Prostate gland (tissue), 2 donors: ENCODE results near the gene GH2. TPM values are rescaled to one million over a fixed set of nuclear protein-coding genes. Genes with fewer than 3 reads are reported as not detected.
"Not testable (repeated sequence)": the region's sequence is repeated elsewhere in the genome, so short reads cannot be mapped to it uniquely, and the experiment has no call there.

Experiments
- DNase-seq: peaks from one replicate; pipeline ENCODE4 v3.0.0-alpha.2; 2019; ENCODE audit warnings: low spot score
- H3K27ac ChIP-seq, 2 donors: fragments of 200-600 bp; sonication (generic); 2 replicates each; pipeline ENCODE4 v1.5.1; 2017 to 2019
- H3K27me3 ChIP-seq: fragments of 200-600 bp; sonication (generic); replicated peaks from 2 replicates; pipeline ENCODE4 v1.5.1; 2019; ENCODE audit not compliant: insufficient read depth
- H3K36me3 ChIP-seq, 2 donors: fragments of 200-600 bp; sonication (generic); 1 replicate in 1 of 2; 2 replicates in 1 of 2; pipeline versions ENCODE4 v1.5.1 to v1.8.1; 2017 to 2019
- H3K4me1 ChIP-seq: fragments of 200-600 bp; sonication (generic); replicated peaks from 2 replicates; pipeline ENCODE4 v1.5.1; 2019
- H3K4me3 ChIP-seq, 2 donors: fragments of 200-600 bp; sonication (generic); 2 replicates each; pipeline ENCODE4 v1.5.1; 2017 to 2019
- H3K9me3 ChIP-seq: fragments of 200-600 bp; sonication (generic); 2 replicates; pipeline ENCODE4 v1.5.1; 2017
- POLR2A ChIP-seq: fragments of 450-650 bp; IDR thresholded peaks from one replicate; pipeline ENCODE4 v1.6.1; 2016; ENCODE audit warnings: antibody characterized with exemption, mild to moderate bottlenecking
- POLR2AphosphoS5 ChIP-seq: sonication (generic); formaldehyde crosslinking; IDR thresholded peaks from one replicate; pipeline ENCODE4 v1.6.1; 2017; ENCODE audit warnings: antibody characterized with exemption
- WGBS: methylation state at CpG from one replicate; pipeline ENCODE4 v1.1.5; 2018; 5-methylcytosine and 5-hydroxymethylcytosine counted together
- intact Hi-C: fragments of 100-400 bp; cut with DNase I; formaldehyde crosslinking; loops from one replicate; pipeline ENCODE4 v1.14.2; 2022
- total RNA-seq, 2 donors: library from RNA; depleted of rRNA; stranded (reverse); fragments of >200 nt; gene quantifications; one replicate each; pipeline ENCODE4 v1.1.0, GENCODE V29; 2016
- TF ChIP-seq, protein P1 (sequence below), 4 experiments: fragments of 200-600 bp in 2 of 4; fragments of 450-650 bp in 2 of 4; sonication (generic) in 2 of 4; IDR thresholded peaks; 1 replicate in 3 of 4; 2 replicates in 1 of 4; pipeline ENCODE4 v1.5.1; 2016 to 2019; ENCODE audit warnings: antibody characterized with exemption in 4 of 4, mild to moderate bottlenecking in 2 of 4, moderate library complexity in 2 of 4

The GH2 gene
- total RNA-seq, 2 donors from 2014 or later = not detected

DNA sequence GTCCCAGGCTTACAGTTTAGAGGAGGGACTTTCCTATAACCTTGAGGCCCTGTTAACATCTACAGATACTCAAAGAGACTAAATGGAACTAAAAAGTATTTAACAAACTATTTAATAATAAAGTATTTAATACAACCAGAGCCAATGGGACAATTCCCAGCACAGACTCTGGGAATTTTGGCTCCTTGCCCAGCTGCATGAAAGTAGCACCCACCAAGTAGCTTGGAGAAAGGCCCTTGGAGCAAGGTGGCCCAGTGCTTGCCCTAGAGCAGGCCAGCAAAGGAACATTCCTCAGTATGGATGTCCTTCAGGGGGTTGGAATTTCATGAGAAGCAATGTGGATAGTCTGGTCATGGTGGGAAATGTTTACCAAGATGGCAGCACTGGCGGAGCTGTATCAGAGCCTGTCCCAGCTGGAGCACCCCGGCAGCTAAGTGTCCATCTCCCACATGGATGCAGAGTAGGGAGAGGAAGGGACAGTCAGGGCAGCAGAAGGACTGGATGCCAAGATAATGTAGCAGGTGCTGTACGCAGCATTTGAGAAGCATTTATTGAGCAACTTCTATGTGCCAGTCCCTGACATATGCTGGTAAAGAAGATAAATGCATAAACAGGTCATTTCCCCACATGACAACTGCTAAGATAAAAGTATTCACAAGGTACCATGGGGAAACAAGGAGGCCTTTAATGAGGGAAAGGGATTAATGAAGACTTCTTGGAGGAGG is 34.1 kb downstream of the GH2 start:
- Histone ChIP-seq H3K9me3 (no peaks in the 10 kb centered on the region), H3K4me1 (no peaks in the 10 kb centered on the region), H3K27me3 (no peaks in the 10 kb centered on the region), H3K36me3 (no peaks in the 10 kb centered on the region), H3K27ac (no peak overlapping the region), H3K4me3 (no peak overlapping the region)
- TF ChIP-seq, protein P1, sequence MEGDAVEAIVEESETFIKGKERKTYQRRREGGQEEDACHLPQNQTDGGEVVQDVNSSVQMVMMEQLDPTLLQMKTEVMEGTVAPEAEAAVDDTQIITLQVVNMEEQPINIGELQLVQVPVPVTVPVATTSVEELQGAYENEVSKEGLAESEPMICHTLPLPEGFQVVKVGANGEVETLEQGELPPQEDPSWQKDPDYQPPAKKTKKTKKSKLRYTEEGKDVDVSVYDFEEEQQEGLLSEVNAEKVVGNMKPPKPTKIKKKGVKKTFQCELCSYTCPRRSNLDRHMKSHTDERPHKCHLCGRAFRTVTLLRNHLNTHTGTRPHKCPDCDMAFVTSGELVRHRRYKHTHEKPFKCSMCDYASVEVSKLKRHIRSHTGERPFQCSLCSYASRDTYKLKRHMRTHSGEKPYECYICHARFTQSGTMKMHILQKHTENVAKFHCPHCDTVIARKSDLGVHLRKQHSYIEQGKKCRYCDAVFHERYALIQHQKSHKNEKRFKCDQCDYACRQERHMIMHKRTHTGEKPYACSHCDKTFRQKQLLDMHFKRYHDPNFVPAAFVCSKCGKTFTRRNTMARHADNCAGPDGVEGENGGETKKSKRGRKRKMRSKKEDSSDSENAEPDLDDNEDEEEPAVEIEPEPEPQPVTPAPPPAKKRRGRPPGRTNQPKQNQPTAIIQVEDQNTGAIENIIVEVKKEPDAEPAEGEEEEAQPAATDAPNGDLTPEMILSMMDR (IDR thresholded peaks at IDR 0.05) = no peak
- TF ChIP-seq POLR2AphosphoS5 = no peak
- TF ChIP-seq POLR2A = no peak
- no peak for DNase-seq
- intact Hi-C loops = loop anchor here (5.0 kb wide), 1 partner anchor 225 kb away; the partner anchor contains the start of gene MAP3K3
- WGBS = 76% methylated on average over 3 of the region's 3 CpGs

DNA sequence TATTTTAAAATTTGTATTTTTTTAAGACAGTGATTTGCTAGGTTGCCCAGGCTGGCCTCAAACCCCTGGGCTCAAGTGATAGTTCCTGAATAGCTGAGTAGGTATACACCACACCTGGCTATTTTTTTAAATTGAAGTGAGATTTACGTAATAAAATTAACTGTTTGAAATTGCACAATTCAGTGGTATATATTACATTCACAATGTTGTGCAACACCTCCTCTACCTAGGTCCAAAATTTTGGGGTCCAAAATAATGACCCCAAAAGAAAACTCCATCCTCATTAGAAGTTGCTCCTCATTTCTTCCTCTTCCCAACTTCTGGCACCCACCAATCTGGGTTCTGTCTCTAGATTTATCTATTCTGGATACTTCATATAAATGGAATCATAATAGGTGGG is 36.2 kb downstream of the GH2 start:
- 33% methylated on average over 1 of the region's 1 CpG for WGBS
- TF ChIP-seq, protein P1 (IDR thresholded peaks at IDR 0.05) = no peak
- no peak for TF ChIP-seq POLR2A
- TF ChIP-seq POLR2AphosphoS5 = no peak
- Histone ChIP-seq H3K4me3 (no peak overlapping the region), H3K27me3 (no peaks in the 10 kb centered on the region), H3K27ac (no peak overlapping the region), H3K36me3 (no peaks in the 10 kb centered on the region), H3K9me3 (no peaks in the 10 kb centered on the region), H3K4me1 (peaks cover 9% of the 10 kb centered on the region)
- intact Hi-C loops = loop anchor here (5.0 kb wide), 1 partner anchor 223 kb away; the partner anchor contains the start of gene MAP3K3
- no peak for DNase-seq

DNA sequence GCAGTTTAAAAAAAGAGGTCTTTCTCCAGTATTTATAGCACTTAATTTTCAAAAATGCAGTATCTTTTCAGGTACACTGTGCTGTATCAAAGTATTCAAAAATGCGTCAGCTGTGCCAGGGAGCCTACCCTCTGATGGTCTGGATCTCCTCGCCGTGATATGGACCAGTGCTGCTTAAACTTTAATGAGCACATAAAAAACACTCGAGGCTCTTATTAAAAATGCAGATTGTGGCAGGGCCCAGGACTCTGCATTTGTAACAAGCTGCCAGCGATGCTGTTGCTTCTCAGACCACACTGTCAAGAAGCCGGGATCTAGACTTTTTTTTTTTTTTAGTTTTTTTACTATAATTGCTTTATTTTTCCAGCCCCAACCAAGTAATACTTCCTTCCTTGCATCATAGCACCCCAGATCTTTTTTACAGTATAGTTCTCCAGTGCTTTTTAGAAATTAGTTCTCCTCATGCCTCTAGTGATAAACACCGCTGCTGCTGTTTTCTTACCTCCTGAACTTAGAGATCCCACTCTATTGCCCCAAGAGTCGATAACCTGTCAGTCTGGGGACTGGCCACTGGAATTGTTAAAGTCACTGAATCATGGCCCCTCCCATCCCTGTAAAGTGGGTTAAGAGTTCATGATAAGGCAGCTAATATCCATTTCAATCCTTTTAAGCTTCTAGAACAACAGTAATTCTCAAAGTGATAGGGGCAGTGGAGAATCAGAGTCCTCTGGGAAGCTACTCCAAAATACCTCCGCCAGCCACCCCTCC is 37.6 kb downstream of the GH2 start:
- DNase-seq = no peak
- 67% methylated on average over 9 of the region's 9 CpGs for WGBS
- Histone ChIP-seq H3K27me3 (no peaks in the 10 kb centered on the region), H3K4me3 (peak overlapping the region in 1 of 2 donors; percentile 76), H3K9me3 (no peaks in the 10 kb centered on the region), H3K36me3 (no peaks in the 10 kb centered on the region), H3K27ac (peak overlapping the region; percentile 84 to 94), H3K4me1 (peaks cover 22% of the 10 kb centered on the region)
- intact Hi-C loops = loop anchor here (5.0 kb wide), 1 partner anchor 72 kb away; the partner anchor contains the start of genes CCDC47 and DDX42
- no peak for TF ChIP-seq POLR2AphosphoS5
- TF ChIP-seq POLR2A = no peak
- TF ChIP-seq, protein P1 (IDR thresholded peaks at IDR 0.05) = no peak

DNA sequence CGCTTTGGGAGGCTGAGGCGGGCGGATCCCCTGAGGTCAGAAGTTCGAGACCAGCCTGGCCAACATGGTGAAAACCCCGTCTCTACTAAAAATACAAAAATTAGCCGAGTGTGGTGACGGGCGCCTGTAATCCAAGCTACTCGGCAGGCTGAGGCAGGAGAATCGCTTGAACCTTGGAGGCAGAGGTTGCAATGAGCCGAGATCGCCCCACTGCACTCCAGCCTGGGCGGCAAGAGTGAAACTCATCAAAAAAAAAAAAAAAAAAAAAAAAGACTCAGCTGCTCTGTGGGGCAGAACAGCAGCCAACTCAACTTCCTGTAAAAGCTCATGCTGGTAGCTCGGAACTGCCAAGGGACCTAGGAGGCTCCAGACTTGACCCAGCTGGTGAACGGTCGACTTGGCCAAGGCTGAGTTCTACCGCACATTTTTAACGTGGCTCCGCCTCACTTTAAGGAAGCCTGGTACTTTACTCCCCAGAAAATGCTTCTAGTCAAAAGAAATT is 38.3 kb downstream of the GH2 start:
- WGBS = 10% methylated on average over 19 of the region's 19 CpGs

More for the DNA sequence above, 38.3 kb downstream of the GH2 start:
- H3K36me3 ChIP-seq, H3K27me3 ChIP-seq, H3K9me3 ChIP-seq: not testable (repeated sequence)
- Histone ChIP-seq H3K4me1 (peaks cover 27% of the 10 kb centered on the region), H3K27ac (peak overlapping the region; percentile 84 to 94), H3K4me3 (peak overlapping the region; percentile 76 to 92)
- intact Hi-C loops = loop anchor here (5.0 kb wide), 1 partner anchor 71 kb away; the partner anchor contains the start of genes CCDC47 and DDX42
- DNase-seq = peak; percentile 28
